Measurements from ENCODE around the gene EDC3.
"Not testable (repeated sequence)": the region's sequence is repeated elsewhere in the genome, so short reads cannot be mapped to it uniquely, and the experiment has no call there.

The EDC3 gene

DNA sequence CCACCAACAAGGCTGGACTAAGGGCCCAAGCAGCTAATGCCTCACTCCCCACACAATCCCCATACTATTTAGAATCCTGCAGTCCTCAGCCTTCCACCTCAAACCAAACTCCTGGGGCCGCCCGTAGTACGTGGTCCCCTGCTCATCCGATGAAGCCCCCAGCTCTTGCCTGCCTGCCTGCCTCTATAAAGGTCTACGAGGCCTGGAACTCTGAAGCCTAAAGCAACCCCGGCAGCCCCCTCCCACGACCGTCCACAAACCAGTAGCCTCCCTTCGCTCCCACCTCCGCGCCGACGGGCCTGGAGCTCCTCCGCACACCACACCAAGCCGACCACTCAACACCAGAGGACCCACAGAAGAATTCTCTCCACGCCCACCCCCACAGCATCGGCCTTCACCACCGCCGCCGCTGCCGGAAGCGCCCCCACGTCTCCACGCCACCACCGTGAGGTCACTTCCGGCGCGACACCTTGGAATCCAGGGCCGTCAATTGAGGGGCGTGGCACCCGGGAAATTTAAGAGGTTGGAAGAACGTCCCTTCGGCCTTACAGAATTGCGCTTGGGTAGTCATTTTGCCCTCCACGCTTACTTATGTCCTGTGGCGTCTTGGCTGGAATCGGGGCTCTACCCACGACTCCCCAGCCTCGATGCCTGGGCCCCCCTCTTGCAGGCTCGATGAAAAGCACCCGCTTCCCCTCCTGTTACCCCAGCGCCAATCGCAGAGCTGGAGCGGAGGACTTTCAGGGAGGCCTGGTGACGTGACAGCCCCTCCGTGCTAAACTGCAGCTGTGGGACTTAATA, at the start of gene EDC3:
EDC3 (minus strand) TSS at position 428 of the 801 bp plus-strand sequence. CDS start 20,900 bp downstream, outside the sequence.
- H3K4me1 Mint-ChIP-seq: peaks cover 44% of the 10 kb centered on the region

GRCh38 chr15:74742422-74742821, 46.6 kb upstream of the EDC3 start:
- peaks cover 11% of the 10 kb centered on the region for H3K9me3 Mint-ChIP-seq
- H3K4me1 Mint-ChIP-seq: peaks cover 17% of the 10 kb centered on the region
- H3K4me3 Mint-ChIP-seq: no peak overlapping the region
- no peak for ATAC-seq
- H3K27me3 Mint-ChIP-seq: peaks cover 28% of the 10 kb centered on the region
- H3K27ac Mint-ChIP-seq: no peak overlapping the region
- H3K36me3 Mint-ChIP-seq: peaks cover 14% of the 10 kb centered on the region

More for the DNA sequence above, at the start of gene EDC3:
- Mint-ChIP-seq H3K4me3 (peak within 1 kb of the TSS; percentile 99), H3K27me3 (no peaks in the 10 kb centered on the region), H3K27ac (peak within 1 kb of the TSS; percentile 93), H3K36me3 (peaks cover 5% of the 10 kb centered on the region), H3K9me3 (no peaks in the 10 kb centered on the region)
- ATAC-seq: peak; percentile 95

DNA sequence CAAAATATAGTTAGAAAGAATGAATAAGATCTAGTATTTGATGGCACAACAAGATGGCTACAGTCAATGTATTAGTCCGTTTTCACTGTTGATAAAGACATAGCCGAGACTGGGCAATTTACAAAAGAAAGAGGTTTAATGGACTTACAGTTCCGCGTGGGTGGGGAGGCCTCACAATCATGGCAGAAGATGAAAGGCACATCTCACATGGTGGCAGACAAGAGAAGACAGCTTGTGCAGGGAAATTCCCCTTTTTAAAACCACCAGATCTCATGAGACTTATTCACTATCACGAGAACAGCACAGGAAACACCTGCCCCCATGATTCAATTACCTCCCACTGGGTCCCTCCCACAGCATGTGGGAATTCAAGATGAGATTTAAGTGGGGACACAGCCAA, 42.4 kb upstream of the EDC3 start:
- peaks cover 54% of the 10 kb centered on the region for H3K27me3 Mint-ChIP-seq
- H3K36me3 Mint-ChIP-seq: peaks cover 18% of the 10 kb centered on the region
- H3K27ac Mint-ChIP-seq, H3K4me3 Mint-ChIP-seq, ATAC-seq: not testable (repeated sequence)
- peaks cover 13% of the 10 kb centered on the region for H3K9me3 Mint-ChIP-seq
- peaks cover 17% of the 10 kb centered on the region for H3K4me1 Mint-ChIP-seq

- ATAC-seq: no peak
These were observed 39.5 kb upstream of the EDC3 start for GRCh38 chr15:74735305-74735704.

DNA sequence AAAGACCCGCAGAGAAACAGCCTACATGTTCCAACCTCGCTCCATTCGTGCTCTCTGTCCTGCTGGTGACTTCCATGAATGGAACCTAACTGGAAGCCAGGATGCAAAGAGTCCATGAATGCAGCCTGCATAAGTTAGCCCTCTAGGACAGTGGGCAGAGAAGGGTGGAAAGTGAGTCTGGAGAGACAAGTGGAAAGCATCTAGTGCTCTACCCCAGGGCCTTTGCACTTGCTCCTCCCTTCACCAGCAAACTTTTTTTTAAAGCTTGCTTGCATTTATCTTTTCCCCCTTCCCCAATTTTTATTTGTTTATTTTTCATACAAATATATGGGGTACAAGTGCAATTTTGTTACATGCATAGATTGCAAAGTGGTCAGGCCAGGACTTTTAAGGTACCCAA, 37.4 kb upstream of the EDC3 start:
- H3K27me3 Mint-ChIP-seq: peaks cover 64% of the 10 kb centered on the region

More at GRCh38 chr15:74735305-74735704, 39.5 kb upstream of the EDC3 start:
- Mint-ChIP-seq H3K4me1 (peaks cover 7% of the 10 kb centered on the region), H3K36me3 (peaks cover 12% of the 10 kb centered on the region), H3K4me3 (no peak overlapping the region), H3K9me3 (peaks cover 8% of the 10 kb centered on the region), H3K27me3 (peaks cover 60% of the 10 kb centered on the region), H3K27ac (no peak overlapping the region)

DNA sequence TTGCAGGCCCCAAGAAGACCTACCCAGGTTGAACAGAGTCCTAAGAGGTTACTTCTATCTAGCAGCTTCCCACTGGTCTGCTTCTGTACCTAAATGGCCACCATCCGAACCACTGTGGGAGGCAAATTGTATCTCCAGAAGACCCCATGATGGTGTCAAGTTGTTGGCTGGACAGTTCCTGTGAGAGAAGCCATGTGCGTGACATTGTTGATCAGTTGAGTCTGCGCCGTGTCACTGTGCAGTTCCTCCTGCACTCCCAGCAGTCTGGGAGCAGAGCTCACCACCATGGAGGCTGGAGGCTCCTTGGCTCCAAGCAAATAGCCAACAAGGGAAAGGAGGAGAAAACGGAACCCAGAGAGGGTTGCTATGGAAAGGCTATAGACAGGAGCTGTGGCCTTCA, 37.0 kb upstream of the EDC3 start:
- peaks cover 66% of the 10 kb centered on the region for H3K27me3 Mint-ChIP-seq
- H3K36me3 Mint-ChIP-seq: peaks cover 8% of the 10 kb centered on the region
- peaks cover 4% of the 10 kb centered on the region for H3K9me3 Mint-ChIP-seq
- ATAC-seq: no peak
- H3K4me1 Mint-ChIP-seq: peaks cover 2% of the 10 kb centered on the region
- no peak overlapping the region for H3K4me3 Mint-ChIP-seq
- no peak overlapping the region for H3K27ac Mint-ChIP-seq

More for the DNA sequence above, 37.4 kb upstream of the EDC3 start:
- Mint-ChIP-seq H3K9me3 (peaks cover 8% of the 10 kb centered on the region), H3K27ac (no peak overlapping the region), H3K4me1 (peaks cover 7% of the 10 kb centered on the region), H3K36me3 (peaks cover 12% of the 10 kb centered on the region), H3K4me3 (no peak overlapping the region)
- no peak for ATAC-seq

- Mint-ChIP-seq H3K27me3 (peaks cover 71% of the 10 kb centered on the region), H3K27ac (no peak overlapping the region), H3K4me3 (no peak overlapping the region), H3K4me1 (peaks cover 9% of the 10 kb centered on the region), H3K36me3 (no peaks in the 10 kb centered on the region), H3K9me3 (no peaks in the 10 kb centered on the region)
- ATAC-seq: no peak
These were observed 34.9 kb upstream of the EDC3 start for GRCh38 chr15:74730619-74731316.

DNA sequence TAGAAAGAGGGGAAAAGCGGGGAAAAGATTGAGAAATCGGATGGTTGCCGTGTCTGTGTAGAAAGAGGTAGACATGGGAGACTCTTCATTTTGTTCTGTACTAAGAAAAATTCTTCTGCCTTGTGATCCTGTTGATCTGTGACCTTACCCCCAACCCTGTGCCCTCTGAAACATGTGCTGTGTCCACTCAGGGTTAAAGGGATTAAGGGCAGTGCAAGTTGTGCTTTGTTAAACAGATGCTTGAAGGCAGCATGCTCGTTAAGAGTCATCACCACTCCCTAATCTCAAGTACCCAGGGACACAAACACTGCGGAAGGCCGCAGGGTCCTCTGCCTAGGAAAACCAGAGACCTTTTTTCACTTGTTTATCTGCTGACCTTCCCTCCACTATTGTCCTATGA, 33.5 kb upstream of the EDC3 start:
- not testable (repeated sequence) for H3K27ac Mint-ChIP-seq, H3K4me3 Mint-ChIP-seq, H3K36me3 Mint-ChIP-seq, H3K9me3 Mint-ChIP-seq, ATAC-seq
- Mint-ChIP-seq H3K27me3 (peaks cover 80% of the 10 kb centered on the region), H3K4me1 (peaks cover 16% of the 10 kb centered on the region)

GRCh38 chr15:74728699-74729098, 32.9 kb upstream of the EDC3 start:
- H3K4me3 Mint-ChIP-seq, H3K27ac Mint-ChIP-seq, ATAC-seq, H3K36me3 Mint-ChIP-seq, H3K9me3 Mint-ChIP-seq: not testable (repeated sequence)
- Mint-ChIP-seq H3K27me3 (peaks cover 76% of the 10 kb centered on the region), H3K4me1 (peaks cover 16% of the 10 kb centered on the region)

DNA sequence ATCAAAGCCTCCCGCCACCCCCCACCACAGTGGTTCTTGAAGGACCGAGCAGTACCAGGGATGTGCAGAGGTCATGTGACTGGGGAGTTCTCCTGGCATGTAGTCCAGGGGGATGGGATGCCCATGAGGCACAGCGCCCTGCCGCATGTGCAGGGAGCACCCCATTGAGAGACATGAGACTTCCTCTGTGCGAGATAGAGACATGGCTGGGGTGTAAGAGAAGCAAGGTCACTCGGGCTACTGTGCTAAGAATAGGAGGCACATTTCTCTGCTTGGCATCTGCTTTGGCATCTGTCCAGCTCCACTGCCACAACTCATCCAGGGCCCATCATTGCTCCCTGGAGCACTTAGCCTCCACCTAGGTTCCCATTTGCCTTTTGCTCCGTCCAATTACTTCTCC, 31.9 kb upstream of the EDC3 start:
- Mint-ChIP-seq H3K4me3 (no peak overlapping the region), H3K4me1 (peaks cover 16% of the 10 kb centered on the region)

DNA sequence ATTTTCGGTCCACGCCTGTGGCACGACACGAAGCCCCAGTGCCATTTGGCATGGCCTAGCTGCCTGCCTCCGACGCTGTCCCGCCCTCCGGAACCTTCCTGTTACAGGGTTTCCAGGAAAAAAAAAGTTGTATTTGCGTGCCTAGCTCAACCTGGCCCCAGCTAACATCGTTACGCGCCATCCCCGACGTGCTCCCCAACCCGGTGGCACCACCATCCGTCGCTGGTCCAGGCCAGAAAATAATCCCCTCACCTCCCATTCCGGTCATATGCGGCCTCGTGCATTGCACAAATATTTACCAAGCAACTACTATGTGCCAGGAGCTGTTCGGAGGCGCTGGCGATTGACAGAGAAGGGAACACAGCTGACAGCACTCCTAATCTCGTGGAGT, 30.9 kb upstream of the EDC3 start:
- Mint-ChIP-seq H3K9me3 (no peaks in the 10 kb centered on the region), H3K27ac (peak overlapping the region; percentile 75), H3K4me1 (peaks cover 16% of the 10 kb centered on the region), H3K27me3 (peaks cover 65% of the 10 kb centered on the region), H3K4me3 (peak overlapping the region; percentile 74), H3K36me3 (no peaks in the 10 kb centered on the region)
- no peak for ATAC-seq

More for the DNA sequence above, 31.9 kb upstream of the EDC3 start:
- no peaks in the 10 kb centered on the region for H3K36me3 Mint-ChIP-seq
- H3K27ac Mint-ChIP-seq: peak overlapping the region; percentile 75
- H3K9me3 Mint-ChIP-seq: no peaks in the 10 kb centered on the region
- H3K27me3 Mint-ChIP-seq: peaks cover 72% of the 10 kb centered on the region
- ATAC-seq: no peak

DNA sequence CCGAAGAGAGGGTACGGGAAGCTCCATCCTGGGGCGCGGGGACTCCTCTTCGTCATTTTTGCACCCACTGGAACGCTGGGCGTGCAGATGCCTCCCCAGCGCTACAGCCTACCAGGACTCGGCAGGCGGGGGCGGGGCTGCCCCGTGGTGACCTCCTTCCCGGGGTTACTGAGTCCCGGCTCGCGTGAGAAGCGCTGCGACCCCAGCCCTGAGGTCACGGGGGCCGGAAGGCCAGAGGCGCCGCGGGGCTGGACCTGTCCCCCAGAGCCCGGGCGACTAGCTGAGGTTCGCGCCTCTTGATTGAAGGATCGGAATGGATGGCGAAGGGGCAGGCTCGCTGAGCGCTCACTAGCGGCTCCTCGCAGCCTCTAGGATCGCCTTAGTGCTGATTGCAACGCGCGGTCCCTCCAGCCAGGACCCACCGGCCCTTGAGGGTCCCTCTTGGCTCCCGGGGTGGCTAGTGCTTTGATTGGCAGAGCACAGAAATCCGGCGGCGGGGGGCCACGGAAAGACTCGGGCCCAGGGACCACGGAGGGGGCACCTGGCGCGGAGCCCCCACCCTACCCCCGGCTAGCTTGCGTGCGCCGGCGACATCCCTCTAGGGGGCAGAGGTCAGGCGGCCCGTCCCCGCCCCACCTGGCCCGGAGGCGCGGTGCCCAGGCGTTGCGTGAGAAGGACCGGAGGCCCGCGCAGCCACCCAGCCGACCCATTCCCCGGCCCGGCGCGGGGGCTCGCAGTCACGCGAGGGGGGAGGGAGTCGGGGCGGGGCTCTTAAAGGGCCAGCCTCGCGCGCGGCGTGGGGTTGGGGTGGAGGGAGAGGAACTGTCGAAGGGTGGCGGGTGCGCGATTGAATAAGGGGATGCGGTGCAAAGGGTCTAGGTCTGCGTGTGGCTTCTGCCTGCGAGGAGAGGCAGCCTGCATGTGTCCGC, 30.3 kb upstream of the EDC3 start:
- H3K27me3 Mint-ChIP-seq: peaks cover 58% of the 10 kb centered on the region
- no peaks in the 10 kb centered on the region for H3K9me3 Mint-ChIP-seq
- peaks cover 16% of the 10 kb centered on the region for H3K4me1 Mint-ChIP-seq
- peak overlapping the region; percentile 75 for H3K27ac Mint-ChIP-seq
- ATAC-seq: peak; percentile 84
- H3K36me3 Mint-ChIP-seq: no peaks in the 10 kb centered on the region
- peak overlapping the region; percentile 74 for H3K4me3 Mint-ChIP-seq

GRCh38 chr15:74725225-74725774, 29.5 kb upstream of the EDC3 start, which contains the start of gene CYP1A1:
TSS of gene CYP1A1 (minus strand) at chr15:74725528. CDS start at chr15:74723097, 2,431 bp downstream.
- no peaks in the 10 kb centered on the region for H3K9me3 Mint-ChIP-seq

GRCh38 chr15:74724570-74725224, 28.9 kb upstream of the EDC3 start:
- Mint-ChIP-seq H3K27ac (peak overlapping the region; percentile 75), H3K4me1 (peaks cover 16% of the 10 kb centered on the region), H3K36me3 (no peaks in the 10 kb centered on the region), H3K9me3 (no peaks in the 10 kb centered on the region), H3K4me3 (peak overlapping the region; percentile 74), H3K27me3 (peaks cover 52% of the 10 kb centered on the region)
- ATAC-seq: no peak

More at GRCh38 chr15:74725225-74725774, 29.5 kb upstream of the EDC3 start, which contains the start of gene CYP1A1:
- Mint-ChIP-seq H3K4me3 (peak within 1 kb of the TSS; percentile 74), H3K36me3 (no peaks in the 10 kb centered on the region), H3K4me1 (peaks cover 16% of the 10 kb centered on the region), H3K27ac (peak within 1 kb of the TSS; percentile 75), H3K27me3 (peaks cover 57% of the 10 kb centered on the region)
- peak; percentile 38 for ATAC-seq
